Measurements from ENCODE around the gene SLC12A9. TPM values are rescaled to one million over a fixed set of nuclear protein-coding genes. Genes with fewer than 3 reads are reported as not detected.

SLC12A9 gene
- total RNA-seq, 6 donors from 2014 or later: 14.5 to 50.1 (median 43.9) TPM

- 42 to 53% methylated on average over 16 to 17 of the region's 18 CpGs for WGBS, 2 donors
- Histone ChIP-seq H3K4me1 (peaks cover 34 to 54% (median 40%) of the 10 kb centered on the region in 4 donors), H3K36me3 (peaks cover 11 to 43% (median 37%) of the 10 kb centered on the region in 4 donors), H3K27ac (peak overlapping the region; percentile 75 to 89 (median 82)), H3K4me3 (peak overlapping the region; percentile 10 to 82 (median 76)), H3K27me3 (peaks cover 0 to 9% (median 3%) of the 10 kb centered on the region in 4 donors), H3K9me3 (no peaks in the 10 kb centered on the region)
- DNase-seq (no peak), ATAC-seq (ENCODE audit: low FRiP score in 2 of 2) (no peak)
- TF ChIP-seq POLR2AphosphoS5 (IDR thresholded peaks at IDR 0.05) (no peak), CTCF (IDR thresholded peaks at IDR 0.05) (no peak), POLR2A (IDR thresholded peaks at IDR 0.05) (no peak), EP300 (IDR thresholded peaks at IDR 0.05) (no peak)
These were observed 27.9 kb upstream of the SLC12A9 start for GRCh38 chr7:100824499-100825214.

GRCh38 chr7:100825215-100825671 lies 27.3 kb upstream of the SLC12A9 start:
- peak in 1 of 2 donors; percentile 42 for DNase-seq
- H3K27me3 ChIP-seq: peaks cover 0 to 9% (median 3%) of the 10 kb centered on the region in 4 donors
- 41 to 49% methylated on average over 16 of the region's 16 CpGs for WGBS, 2 donors
- peak overlapping the region; percentile 59 to 82 (median 76) for H3K4me3 ChIP-seq
- TF ChIP-seq POLR2AphosphoS5 (IDR thresholded peaks at IDR 0.05) (peak; percentile 64 to 69), CTCF (IDR thresholded peaks at IDR 0.05) (no peak), EP300 (IDR thresholded peaks at IDR 0.05) (no peak), POLR2A (IDR thresholded peaks at IDR 0.05) (no peak)
- peak overlapping the region; percentile 75 to 89 (median 82) for H3K27ac ChIP-seq
- ATAC-seq (ENCODE audit: low FRiP score in 2 of 2): no peak
- peaks cover 36 to 60% (median 41%) of the 10 kb centered on the region in 4 donors for H3K4me1 ChIP-seq
- H3K36me3 ChIP-seq: peaks cover 11 to 38% (median 31%) of the 10 kb centered on the region in 4 donors
- H3K9me3 ChIP-seq: no peaks in the 10 kb centered on the region

GRCh38 chr7:100825751-100826513 lies 26.6 kb upstream of the SLC12A9 start:
- Histone ChIP-seq H3K4me3 (peak overlapping the region; percentile 59 to 82 (median 76)), H3K4me1 (peaks cover 36 to 61% (median 41%) of the 10 kb centered on the region in 4 donors), H3K36me3 (peaks cover 11 to 33% (median 28%) of the 10 kb centered on the region in 4 donors), H3K27ac (peak overlapping the region; percentile 75 to 89 (median 82)), H3K27me3 (peaks cover 0 to 9% (median 3%) of the 10 kb centered on the region in 4 donors), H3K9me3 (no peaks in the 10 kb centered on the region)
- no peak for DNase-seq
- ATAC-seq (ENCODE audit: low FRiP score in 2 of 2): peak in 1 of 2 donors; percentile 16
- TF ChIP-seq CTCF (IDR thresholded peaks at IDR 0.05): peak in 1 of 6 experiments; percentile 12
- TF ChIP-seq POLR2A (IDR thresholded peaks at IDR 0.05): no peak
- 13 to 14% methylated on average over 17 of the region's 17 CpGs for WGBS, 2 donors

GRCh38 chr7:100826514-100827329 lies 25.8 kb upstream of the SLC12A9 start:
- Histone ChIP-seq H3K27me3 (peaks cover 0 to 9% (median 3%) of the 10 kb centered on the region in 4 donors), H3K4me1 (peaks cover 36 to 61% (median 41%) of the 10 kb centered on the region in 4 donors), H3K27ac (peak overlapping the region; percentile 75 to 89 (median 82)), H3K9me3 (no peaks in the 10 kb centered on the region), H3K4me3 (peak overlapping the region; percentile 59 to 82 (median 76)), H3K36me3 (peaks cover 8 to 25% (median 23%) of the 10 kb centered on the region in 4 donors)
- DNase-seq: no peak
- ATAC-seq (ENCODE audit: low FRiP score in 2 of 2): peak in 1 of 2 donors; percentile 48
- TF ChIP-seq EP300 (IDR thresholded peaks at IDR 0.05): no peak
- no peak for TF ChIP-seq CTCF (IDR thresholded peaks at IDR 0.05)
- no peak for TF ChIP-seq POLR2A (IDR thresholded peaks at IDR 0.05)
- TF ChIP-seq POLR2AphosphoS5 (IDR thresholded peaks at IDR 0.05): no peak
- 2 to 4% methylated on average over 17 to 18 of the region's 71 CpGs for WGBS, 2 donors

All from upper lobe of left lung (tissue), 6 donors.